Measurements from ENCODE around the gene KCNK17.

KCNK17 gene

GRCh38 chr6:39314273-39314795, at the start of gene KCNK17:
Gene KCNK17 (minus strand): TSS chr6:39314419. CDS start chr6:39314320, 99 bp downstream.
- DNase-seq (ENCODE audit: low read depth), result no peak

GRCh38 chr6:39363280-39363679, 49.1 kb upstream of the KCNK17 start:
- DNase-seq (ENCODE audit: low read depth), result no peak

- DNase-seq (ENCODE audit: low read depth), result no peak
These were observed 48.3 kb upstream of the KCNK17 start for GRCh38 chr6:39362487-39362865.

- DNase-seq (ENCODE audit: low read depth), result peak; percentile 2
These were observed 47.7 kb upstream of the KCNK17 start for GRCh38 chr6:39361657-39362486.

- DNase-seq (ENCODE audit: low read depth), result no peak
These were observed 46.2 kb upstream of the KCNK17 start for GRCh38 chr6:39360378-39360777.

- no peak for DNase-seq (ENCODE audit: low read depth)
These were observed 43.9 kb upstream of the KCNK17 start for GRCh38 chr6:39357998-39358686.

- no peak for DNase-seq (ENCODE audit: low read depth)
These were observed 39.6 kb upstream of the KCNK17 start for GRCh38 chr6:39353698-39354315.

- DNase-seq (ENCODE audit: low read depth), result no peak
These were observed 36.7 kb upstream of the KCNK17 start for GRCh38 chr6:39350723-39351505.

GRCh38 chr6:39348740-39349139, 34.5 kb upstream of the KCNK17 start:
- DNase-seq (ENCODE audit: low read depth), result no peak

GRCh38 chr6:39347906-39348585, 33.8 kb upstream of the KCNK17 start:
- peak; percentile 24 for DNase-seq (ENCODE audit: low read depth)

GRCh38 chr6:39347206-39347605, 33.0 kb upstream of the KCNK17 start:
- DNase-seq (ENCODE audit: low read depth), result no peak

- no peak for DNase-seq (ENCODE audit: low read depth)
These were observed 30.6 kb upstream of the KCNK17 start for GRCh38 chr6:39344821-39345280.

GRCh38 chr6:39343396-39343870, 29.2 kb upstream of the KCNK17 start:
- DNase-seq (ENCODE audit: low read depth), result no peak

GRCh38 chr6:39342692-39343395, 28.6 kb upstream of the KCNK17 start:
- no peak for DNase-seq (ENCODE audit: low read depth)

GRCh38 chr6:39341937-39342336, 27.7 kb upstream of the KCNK17 start:
- DNase-seq (ENCODE audit: low read depth), result no peak

GRCh38 chr6:39341352-39341751, 27.1 kb upstream of the KCNK17 start:
- no peak for DNase-seq (ENCODE audit: low read depth)

- DNase-seq (ENCODE audit: low read depth), result no peak
These were observed 25.8 kb upstream of the KCNK17 start for GRCh38 chr6:39339868-39340550.

- DNase-seq (ENCODE audit: low read depth), result no peak
These were observed 25.1 kb upstream of the KCNK17 start for GRCh38 chr6:39339096-39339867.

GRCh38 chr6:39338397-39338796, 24.2 kb upstream of the KCNK17 start:
- no peak for DNase-seq (ENCODE audit: low read depth)

All from stimulated activated CD4-positive, alpha-beta T cell treated with anti-CD3 and anti-CD28 coated beads, Interleukin-2, amount 100 ng/mL, for 4 hours (primary cell).